HepG2 (cell line): ENCODE measurements around the gene DPY30.

Experiments
- CTCF ChIP-seq: sonication (generic); formaldehyde crosslinking; IDR thresholded peaks from 2 replicates; pipeline ENCODE4 v1.5.0; 2020; ENCODE audit warnings: mild to moderate bottlenecking, missing genetic modification reagents, moderate library complexity
- KAT8 ChIP-seq: IDR thresholded peaks from 2 replicates; pipeline ENCODE4 v1.6.1; 2016; ENCODE audit warnings: missing genetic modification reagents, missing compliant biosample characterization
- RAD21 ChIP-seq: fragments of 450-650 bp; formaldehyde crosslinking; IDR thresholded peaks from 2 replicates; pipeline ENCODE4 v1.5.0; 2020; ENCODE audit warnings: mild to moderate bottlenecking
- RBM39 ChIP-seq: fragments of 200-400 bp; formaldehyde crosslinking; IDR thresholded peaks from one replicate; pipeline ENCODE4 v1.6.1; 2018; ENCODE audit warnings: antibody characterized with exemption, mild to moderate bottlenecking, low read depth, low read length; ENCODE audit not compliant: poor library complexity, severe bottlenecking
- ZBTB20 ChIP-seq: sonication (generic); formaldehyde crosslinking; IDR thresholded peaks from 2 replicates; pipeline ENCODE4 v1.8.1; 2023; ENCODE audit warnings: missing genetic modification reagents, low read depth, mild to moderate bottlenecking, borderline replicate concordance
- ZBTB26 ChIP-seq: IDR thresholded peaks from 2 replicates; pipeline ENCODE4 v1.6.1; 2016; ENCODE audit warnings: missing compliant biosample characterization, missing genetic modification reagents, borderline replicate concordance
- ZNF180 ChIP-seq: sonication (generic); formaldehyde crosslinking; IDR thresholded peaks from 2 replicates; pipeline ENCODE4 v1.4.0; 2020; ENCODE audit warnings: low read depth, missing genetic modification reagents, borderline replicate concordance
- ZNF224 ChIP-seq: sonication (generic); formaldehyde crosslinking; IDR thresholded peaks from 2 replicates; pipeline ENCODE4 v1.5.0; 2020; ENCODE audit warnings: mild to moderate bottlenecking, missing genetic modification reagents

- no peak for TF ChIP-seq CTCF
- TF ChIP-seq RAD21 (CRISPR knock-in tag) = no peak
- TF ChIP-seq RBM39 = no peak
- no peak for TF ChIP-seq ZNF224
- no peak for TF ChIP-seq ZBTB26 (CRISPR knock-in tag)
- TF ChIP-seq ZNF180 (CRISPR knock-in tag) = no peak
- TF ChIP-seq KAT8 = no peak
- no peak for TF ChIP-seq ZBTB20 (CRISPR knock-in tag)
These were observed 60.6 kb downstream of the DPY30 start for GRCh38 chr2:31979018-31979417.
